Measurements from ENCODE around the gene SMAD2. TPM values are rescaled to one million over a fixed set of nuclear protein-coding genes. Genes with fewer than 3 reads are reported as not detected.
A peak's percentile ranks its signal among the peaks of the same experiment; 100 is the strongest.

Gene SMAD2
- total RNA-seq, 4 donors from 2014 or later = 91.1 to 157 (median 129) TPM

- no peak overlapping the region for H3K4me3 ChIP-seq (replicated peaks in 1 of 3)
- DNase-seq = no peak
- TF ChIP-seq CTCF (IDR thresholded peaks at IDR 0.05) (no peak), POLR2A (IDR thresholded peaks at IDR 0.05) (no peak)
- peak overlapping the region; percentile 8 to 72 (median 18) for H3K27ac ChIP-seq
- no peaks in the 10 kb centered on the region for H3K36me3 ChIP-seq
- no peaks in the 10 kb centered on the region for H3K27me3 ChIP-seq
- no peaks in the 10 kb centered on the region for H3K9me3 ChIP-seq
- peaks cover 42 to 48% of the 10 kb centered on the region in 2 donors for H3K4me1 ChIP-seq
- 81 to 82% methylated on average over 3 of the region's 3 CpGs for WGBS, 2 donors
- intact Hi-C loops (cut with DNase I) = no loop called here
Measured at GRCh38 chr18:47821314-47821713, 109.1 kb downstream of the SMAD2 start.

GRCh38 chr18:47817795-47818077, 112.7 kb downstream of the SMAD2 start:
- H3K36me3 ChIP-seq = no peaks in the 10 kb centered on the region
- no peaks in the 10 kb centered on the region for H3K27me3 ChIP-seq
- WGBS, 2 donors = 10 to 11% methylated on average over 1 of the region's 1 CpG
- H3K27ac ChIP-seq = peak overlapping the region; percentile 79 to 83 (median 81)
- intact Hi-C loops (cut with DNase I) = loop anchor here (10.0 kb wide), 1 partner anchor 117 kb away; the partner anchor contains the start of gene SMAD2
- H3K9me3 ChIP-seq = no peaks in the 10 kb centered on the region
- no peak overlapping the region for H3K4me3 ChIP-seq (replicated peaks in 1 of 3)
- TF ChIP-seq CTCF (IDR thresholded peaks at IDR 0.05) (no peak), POLR2A (IDR thresholded peaks at IDR 0.05) (no peak)
- DNase-seq = no peak
- H3K4me1 ChIP-seq = peaks cover 21 to 33% of the 10 kb centered on the region in 2 donors

DNA sequence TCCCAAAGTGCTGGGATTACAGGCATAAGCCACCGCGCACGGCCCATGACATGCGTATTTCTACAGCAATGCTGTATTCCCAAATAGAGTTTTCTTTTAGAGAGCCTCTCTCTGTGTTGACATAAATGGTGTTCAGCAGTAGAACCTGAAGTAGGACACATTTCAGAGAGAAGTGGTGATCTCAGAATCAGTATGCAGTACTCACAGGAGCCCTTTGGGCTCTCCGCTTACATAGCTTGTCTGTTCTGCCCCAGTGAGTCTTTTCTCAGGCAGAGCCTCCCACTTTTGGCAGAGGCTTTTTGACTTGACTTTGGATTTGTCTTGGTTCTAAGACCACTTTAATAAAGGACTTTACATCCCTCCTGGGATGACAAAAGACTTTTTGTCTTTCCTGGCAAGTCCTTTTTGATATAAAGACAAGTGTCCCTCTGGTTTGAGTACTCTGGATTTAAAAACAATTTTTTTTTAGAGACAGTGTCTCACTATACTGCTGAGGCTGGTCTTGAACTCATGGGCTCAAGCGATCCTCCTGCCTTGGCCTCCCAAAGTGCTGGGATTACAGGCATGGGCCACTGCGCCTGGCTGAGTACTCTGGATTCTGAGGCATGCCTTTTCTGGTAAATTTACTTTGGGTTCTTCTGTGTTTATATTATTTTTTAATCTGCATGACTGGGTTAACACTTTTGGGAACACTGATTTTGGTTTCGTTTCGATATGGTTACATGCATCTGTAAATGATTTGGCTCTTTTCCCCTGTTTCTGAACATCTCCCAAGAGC, 113.3 kb downstream of the SMAD2 start:
- Histone ChIP-seq H3K27ac (peak overlapping the region; percentile 79 to 83 (median 81)), H3K4me1 (peaks cover 21 to 33% of the 10 kb centered on the region in 2 donors), H3K27me3 (no peaks in the 10 kb centered on the region), H3K4me3 (replicated peaks in 1 of 3) (no peak overlapping the region), H3K9me3 (no peaks in the 10 kb centered on the region), H3K36me3 (no peaks in the 10 kb centered on the region)
- peak; percentile 54 to 56 for DNase-seq
- TF ChIP-seq CTCF (IDR thresholded peaks at IDR 0.05) = no peak
- no peak for TF ChIP-seq POLR2A (IDR thresholded peaks at IDR 0.05)
- 51% methylated on average over 9 of the region's 9 CpGs for WGBS, 2 donors
- intact Hi-C loops (cut with DNase I) = loop anchor here (10.0 kb wide), 1 partner anchor 118 kb away; the partner anchor contains the start of gene SMAD2

DNA sequence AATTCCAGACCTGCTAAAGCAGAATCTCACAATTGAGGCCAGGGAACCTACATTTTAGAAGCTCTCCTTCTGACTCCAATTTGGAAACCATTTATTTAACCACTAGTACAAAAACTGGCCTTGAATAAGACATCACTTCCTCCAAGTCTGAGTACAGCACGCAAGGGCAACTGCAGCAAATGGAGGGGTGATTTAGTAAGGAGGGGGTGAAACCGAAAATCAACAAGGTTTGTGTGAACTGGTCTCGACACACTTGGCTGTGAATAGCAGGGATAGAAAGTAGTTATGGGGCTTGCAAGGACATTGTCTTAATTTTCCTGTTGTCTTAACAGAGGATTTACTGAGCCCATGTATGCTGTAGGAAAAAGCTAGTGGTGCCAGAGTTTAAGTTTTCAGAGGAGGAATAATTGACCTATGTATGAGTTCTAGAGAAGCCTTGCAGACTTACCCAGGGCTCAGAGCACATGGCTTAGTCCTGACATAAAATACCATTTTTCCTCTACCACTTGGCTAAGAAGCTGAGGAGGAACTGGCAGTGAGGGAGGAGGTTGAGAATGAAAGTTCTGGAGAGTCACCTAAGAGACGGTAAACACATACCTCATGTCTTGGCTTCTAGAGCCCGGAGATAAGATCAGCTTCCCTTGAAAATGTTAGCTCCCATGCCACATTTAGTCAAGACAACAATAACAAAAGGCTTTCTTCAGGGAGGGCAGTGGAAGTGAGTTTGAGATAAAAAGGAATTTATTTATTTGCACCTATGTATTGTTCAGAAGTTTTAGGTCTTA, 114.8 kb downstream of the SMAD2 start:
- whole genome bisulfite sequencing, 2 donors = 63 to 70% methylated on average over 5 of the region's 5 CpGs
- no peaks in the 10 kb centered on the region for H3K36me3 ChIP-seq
- peak overlapping the region in 2 of 3 donors; percentile 43 to 79 for H3K27ac ChIP-seq
- H3K4me3 ChIP-seq (replicated peaks in 1 of 3) = no peak overlapping the region
- TF ChIP-seq POLR2A (IDR thresholded peaks at IDR 0.05) (no peak), CTCF (IDR thresholded peaks at IDR 0.05) (no peak)
- intact Hi-C loops (cut with DNase I) = loop anchor here (10.0 kb wide), 1 partner anchor 119 kb away; the partner anchor contains the start of gene SMAD2
- H3K4me1 ChIP-seq = peaks cover 21 to 23% of the 10 kb centered on the region in 2 donors
- DNase-seq = no peak
- H3K9me3 ChIP-seq = no peaks in the 10 kb centered on the region
- H3K27me3 ChIP-seq = no peaks in the 10 kb centered on the region

DNA sequence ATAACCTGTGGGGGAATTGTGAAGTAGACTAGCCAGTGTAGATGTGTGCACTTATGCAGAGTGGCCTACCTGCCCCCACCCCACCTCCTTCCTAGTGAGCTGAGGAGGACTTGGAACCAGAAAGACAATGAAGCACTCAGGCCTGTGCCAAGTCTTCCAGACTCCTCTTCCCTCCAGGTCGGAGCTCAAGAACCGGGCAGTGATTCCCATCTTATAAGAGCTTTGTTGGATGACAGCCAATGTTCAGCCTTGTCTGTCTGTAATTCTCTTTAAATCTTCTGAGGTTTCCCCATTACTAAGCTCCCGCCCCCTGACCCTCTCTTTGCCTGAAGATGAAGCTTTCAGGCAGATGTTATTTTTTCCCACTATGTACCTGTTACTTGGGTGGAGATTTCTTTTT, 121.0 kb downstream of the SMAD2 start:
- TF ChIP-seq CTCF (IDR thresholded peaks at IDR 0.05) (no peak), POLR2A (IDR thresholded peaks at IDR 0.05) (no peak)
- peak overlapping the region in 1 of 3 donors; percentile 14 for H3K27ac ChIP-seq
- no peaks in the 10 kb centered on the region for H3K9me3 ChIP-seq
- intact Hi-C loops (cut with DNase I) = no loop called here
- H3K4me3 ChIP-seq (replicated peaks in 1 of 3) = no peak overlapping the region
- H3K36me3 ChIP-seq = no peaks in the 10 kb centered on the region
- 31 to 36% methylated on average over 3 of the region's 3 CpGs for WGBS, 2 donors
- no peaks in the 10 kb centered on the region for H3K27me3 ChIP-seq
- H3K4me1 ChIP-seq = peaks cover 0 to 12% of the 10 kb centered on the region in 2 donors
- DNase-seq = peak; percentile 27 to 41

All from thyroid gland (tissue), 4 donors.